ENCODE data around the gene TMEM40.

GRCh38 chr3:12686096-12686495, 73.0 kb downstream of the TMEM40 start:
- TF ChIP-seq EZH2phosphoT487 (IDR thresholded peaks at IDR 0.05; ENCODE audit: low read depth) (no peak), CTCF (IDR thresholded peaks at IDR 0.05; ENCODE audit: low read depth, low read length) (no peak)

Data from OCI-LY3 (cell line).